GM18517 (cell line): ENCODE measurements around the gene TPST1.

Experiments
- ATAC-seq: cut with Tn5 transposase; IDR thresholded peaks from one replicate; pipeline ENCODE4 v1.9.1; 2021; ENCODE audit warnings: mild to moderate bottlenecking, moderate library complexity; ENCODE audit not compliant: unreplicated experiment

TPST1 gene

GRCh38 chr7:66237906-66238772 is 33.0 kb downstream of the TPST1 start:
- no peak for ATAC-seq

GRCh38 chr7:66238773-66239466 is 33.8 kb downstream of the TPST1 start:
- ATAC-seq: no peak

GRCh38 chr7:66239467-66239856 is 34.3 kb downstream of the TPST1 start:
- no peak for ATAC-seq

GRCh38 chr7:66245008-66245407 is 39.9 kb downstream of the TPST1 start:
- no peak for ATAC-seq

GRCh38 chr7:66246554-66247171 is 41.5 kb downstream of the TPST1 start:
- no peak for ATAC-seq

GRCh38 chr7:66247380-66248078 is 42.4 kb downstream of the TPST1 start:
- no peak for ATAC-seq

- no peak for ATAC-seq
Observed at GRCh38 chr7:66250711-66251110, 45.6 kb downstream of the TPST1 start.

- no peak for ATAC-seq
Observed at GRCh38 chr7:66255534-66256100, 50.5 kb downstream of the TPST1 start.

GRCh38 chr7:66256281-66256680 is 51.1 kb downstream of the TPST1 start:
- ATAC-seq: no peak

GRCh38 chr7:66257481-66257880 is 52.3 kb downstream of the TPST1 start:
- no peak for ATAC-seq

- no peak for ATAC-seq
Observed at GRCh38 chr7:66258409-66258808, 53.3 kb downstream of the TPST1 start.

- ATAC-seq: no peak
Observed at GRCh38 chr7:66261941-66262340, 56.8 kb downstream of the TPST1 start.

GRCh38 chr7:66263936-66264335 is 58.8 kb downstream of the TPST1 start:
- no peak for ATAC-seq

GRCh38 chr7:66265566-66265965 is 60.4 kb downstream of the TPST1 start:
- no peak for ATAC-seq

- ATAC-seq: no peak
Observed at GRCh38 chr7:66267249-66267648, 62.1 kb downstream of the TPST1 start.

GRCh38 chr7:66269978-66270377 is 64.8 kb downstream of the TPST1 start:
- no peak for ATAC-seq

- ATAC-seq: no peak
Observed at GRCh38 chr7:66272321-66272720, 67.2 kb downstream of the TPST1 start.

- no peak for ATAC-seq
Observed at GRCh38 chr7:66276363-66276762, 71.2 kb downstream of the TPST1 start.

GRCh38 chr7:66277492-66277891 is 72.4 kb downstream of the TPST1 start:
- no peak for ATAC-seq

- no peak for ATAC-seq
Observed at GRCh38 chr7:66279912-66280311, 74.8 kb downstream of the TPST1 start.
